Mammary microvascular endothelial cell (primary cell): ENCODE data around the gene EEF1AKMT2. TPM values are rescaled to one million over a fixed set of nuclear protein-coding genes. Genes with fewer than 3 reads are reported as not detected.

Experiments used
- total RNA-seq: library from RNA; depleted of rRNA; stranded (reverse); fragments of >200 nt; gene quantifications from 2 replicates; pipeline ENCODE4 v1.2.3, GENCODE V29; 2015

EEF1AKMT2 gene
- total RNA-seq, result 12.9 and 16.0 TPM in 2 replicates

DNA sequence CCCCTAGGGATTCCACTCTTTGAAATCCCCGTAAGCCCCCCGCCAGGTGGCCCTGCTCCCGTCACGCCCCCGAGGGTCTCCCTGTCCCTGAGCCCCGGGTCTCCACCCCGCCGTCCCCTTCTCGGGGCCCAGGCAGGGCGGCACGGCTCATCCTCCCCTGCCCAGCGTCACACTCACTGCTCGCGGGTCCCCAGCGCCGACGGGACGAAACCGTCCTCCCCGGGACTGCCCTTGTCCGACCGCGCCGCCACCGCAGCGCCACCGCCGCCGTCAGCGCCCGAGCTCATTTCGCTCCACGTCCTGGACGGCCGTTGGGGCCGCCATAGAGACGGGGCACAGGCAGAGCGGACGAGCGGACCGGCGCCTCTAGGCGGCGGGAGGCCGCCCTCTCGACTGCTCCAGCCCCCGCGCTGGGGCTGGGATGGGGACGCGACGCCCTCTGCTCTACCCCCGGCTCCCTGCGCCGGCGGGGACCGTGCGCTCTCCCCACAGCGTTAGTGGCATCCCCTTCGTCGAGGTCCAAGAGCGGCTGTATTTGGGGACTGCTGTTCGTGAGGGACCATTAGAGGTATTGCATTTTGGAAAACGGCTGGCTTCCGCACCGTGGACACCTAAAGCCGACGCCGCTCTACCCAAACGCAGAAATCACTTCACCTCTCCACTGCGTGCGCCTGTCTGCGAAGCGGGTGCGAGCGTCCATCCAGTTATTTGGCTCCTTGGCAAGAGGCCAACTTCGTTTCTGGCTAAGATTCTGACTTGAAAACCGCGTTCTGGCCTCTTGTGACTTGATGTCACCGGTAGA lies at the start of gene EEF1AKMT2:
TSS of gene EEF1AKMT2 (minus strand) at position 341 of the 802 bp plus-strand sequence. CDS start at position 287, 54 bp downstream.

DNA sequence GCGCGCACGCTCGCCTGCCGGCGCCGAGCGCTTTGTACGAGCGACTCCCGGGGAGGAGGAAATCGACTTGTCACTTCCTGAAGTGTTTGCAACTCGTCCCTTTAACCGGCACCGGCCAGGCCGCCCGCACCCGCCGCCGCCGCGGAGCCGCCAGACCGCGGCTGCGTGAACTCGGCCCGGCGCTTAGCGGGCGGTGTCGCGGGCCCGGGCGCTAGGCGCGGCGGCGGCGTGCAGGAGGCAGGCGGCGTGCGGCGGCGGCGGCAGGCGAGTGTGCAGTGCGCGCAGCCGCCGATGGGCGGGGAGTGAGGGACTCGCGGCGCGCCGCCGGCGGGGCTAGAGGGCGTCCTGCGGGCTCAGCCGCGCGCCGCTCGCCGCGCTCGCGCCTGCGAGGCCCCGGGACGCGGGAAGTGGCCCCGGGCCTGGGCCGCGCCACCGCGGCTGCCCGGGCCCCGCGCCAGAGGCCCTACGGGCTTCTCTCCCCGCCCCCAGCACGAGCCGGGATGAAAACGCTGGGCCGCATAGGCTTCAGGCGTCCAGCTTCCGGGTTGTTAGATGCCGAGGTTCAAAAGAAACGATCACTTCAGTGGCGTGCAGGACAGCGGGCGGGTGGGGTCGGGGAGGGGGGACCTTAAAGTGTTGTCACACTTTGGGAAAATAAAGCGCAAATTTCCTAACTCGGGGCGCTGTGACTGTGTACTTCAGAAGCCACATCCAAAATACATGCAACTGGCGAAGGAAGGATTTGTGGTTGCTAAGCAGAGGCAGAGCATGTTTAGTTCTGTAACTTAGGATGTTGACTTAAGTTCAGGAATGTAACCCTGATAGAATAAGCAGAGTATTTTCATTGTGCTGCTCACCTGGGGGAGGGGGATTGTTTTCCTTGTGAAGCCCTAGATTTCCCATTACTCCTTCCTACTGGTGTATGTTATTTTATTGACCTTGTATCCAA lies 47.3 kb downstream of the EEF1AKMT2 start, which contains the start of gene FAM53B:
TSS of gene FAM53B (minus strand) at position 277 of the 949 bp plus-strand sequence. CDS start 37,665 bp downstream, outside the sequence.

Other genes starting within 250 kb of the EEF1AKMT2 start
- gene FAM53B, start 47.5 kb downstream of the EEF1AKMT2 start, total RNA-seq, result 18.8 and 19.7 TPM in 2 replicates
- gene ABRAXAS2, start 9.9 kb upstream of the EEF1AKMT2 start, total RNA-seq, result 13.2 and 14.1 TPM in 2 replicates
- 10.0 and 11.3 TPM in 2 replicates for gene ZRANB1, start 150.2 kb upstream of the EEF1AKMT2 start, total RNA-seq